Large intestine (tissue), 3 donors: Measurements from ENCODE around the gene SMG5. TPM values are rescaled to one million over a fixed set of nuclear protein-coding genes. Genes with fewer than 3 reads are reported as not detected.

Source experiments
- DNase-seq, 2 donors: peaks; one replicate each; pipeline versions ENCODE4 v3.0.0 to v3.0.0-alpha.2; 2013
- H3K27ac ChIP-seq: one replicate; pipeline ENCODE4 v1.5.1; 2013; ENCODE audit warnings: low read length
- H3K27me3 ChIP-seq: 2 replicates; pipeline ENCODE4 v1.6.1; 2013; ENCODE audit warnings: low read length; ENCODE audit not compliant: control insufficient read depth, insufficient read depth
- H3K36me3 ChIP-seq: 2 replicates; pipeline ENCODE4 v1.6.1; 2013; ENCODE audit warnings: low read length; ENCODE audit not compliant: control insufficient read depth, insufficient read depth
- H3K4me1 ChIP-seq: one replicate; pipeline ENCODE4 v1.6.1; 2013; ENCODE audit warnings: low read length; ENCODE audit not compliant: control insufficient read depth, insufficient read depth
- H3K4me3 ChIP-seq: one replicate; pipeline ENCODE4 v1.5.1; 2013; ENCODE audit warnings: low read length
- H3K9me3 ChIP-seq: one replicate; pipeline ENCODE4 v1.6.1; 2013; ENCODE audit warnings: mild to moderate bottlenecking, low read depth, low read length, moderate library complexity; ENCODE audit not compliant: control insufficient read depth
- WGBS: methylation state at CpG from one replicate; pipeline ENCODE4 v1.1.5; 2013; ENCODE audit warnings: low lambda C conversion rate; ENCODE audit not compliant: insufficient coverage; 5-methylcytosine and 5-hydroxymethylcytosine counted together
- polyA plus RNA-seq: library from polyadenylated mRNA; unstranded; fragments of 120-200 nt; gene quantifications from one replicate; pipeline ENCODE4 v1.2.1, GENCODE V29; 2013

SMG5 gene
- polyA plus RNA-seq, 1 donor: 57.3 TPM

DNA sequence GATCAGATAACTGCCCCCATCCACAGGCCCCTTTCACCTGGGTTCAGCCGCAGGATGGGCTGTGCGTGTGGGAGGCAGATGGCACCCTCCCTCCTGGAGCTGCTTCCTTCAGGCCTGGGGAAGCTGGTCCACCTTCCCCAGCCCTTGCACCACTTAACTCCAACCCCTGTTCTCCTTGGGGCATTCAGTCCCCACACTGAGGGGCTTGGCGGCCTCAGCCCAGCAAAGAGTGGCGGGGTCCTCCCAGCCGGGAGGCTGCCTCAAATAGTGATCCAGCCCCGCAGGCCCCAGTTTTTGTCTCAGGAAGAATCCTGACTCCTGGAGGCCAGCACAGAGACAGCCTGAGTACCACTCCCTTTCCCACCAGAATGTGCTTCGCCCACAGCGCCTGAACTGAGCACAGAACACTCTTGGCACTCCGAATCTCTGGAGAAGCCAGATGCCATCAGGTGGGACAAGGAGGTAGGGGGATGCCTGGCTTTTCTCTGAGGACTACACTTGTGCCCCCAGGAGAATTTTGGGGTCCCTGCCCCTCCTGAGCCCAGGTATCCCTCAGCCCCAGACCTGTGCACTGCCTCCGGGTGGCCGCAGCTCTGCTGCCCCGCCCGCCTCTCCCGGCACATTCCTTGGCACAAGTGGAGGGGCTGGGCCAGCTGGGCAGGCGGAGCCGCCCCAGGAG is 35.7 kb downstream of the SMG5 start:
- no CpG with 5 or more reads among the region's 16 CpGs for WGBS
- no peaks in the 10 kb centered on the region for H3K9me3 ChIP-seq
- peaks cover 40% of the 10 kb centered on the region for H3K36me3 ChIP-seq
- H3K27me3 ChIP-seq: peaks cover 20% of the 10 kb centered on the region
- no peak for DNase-seq
- H3K4me1 ChIP-seq: peaks cover 4% of the 10 kb centered on the region
- H3K4me3 ChIP-seq: no peak overlapping the region
- no peak overlapping the region for H3K27ac ChIP-seq

DNA sequence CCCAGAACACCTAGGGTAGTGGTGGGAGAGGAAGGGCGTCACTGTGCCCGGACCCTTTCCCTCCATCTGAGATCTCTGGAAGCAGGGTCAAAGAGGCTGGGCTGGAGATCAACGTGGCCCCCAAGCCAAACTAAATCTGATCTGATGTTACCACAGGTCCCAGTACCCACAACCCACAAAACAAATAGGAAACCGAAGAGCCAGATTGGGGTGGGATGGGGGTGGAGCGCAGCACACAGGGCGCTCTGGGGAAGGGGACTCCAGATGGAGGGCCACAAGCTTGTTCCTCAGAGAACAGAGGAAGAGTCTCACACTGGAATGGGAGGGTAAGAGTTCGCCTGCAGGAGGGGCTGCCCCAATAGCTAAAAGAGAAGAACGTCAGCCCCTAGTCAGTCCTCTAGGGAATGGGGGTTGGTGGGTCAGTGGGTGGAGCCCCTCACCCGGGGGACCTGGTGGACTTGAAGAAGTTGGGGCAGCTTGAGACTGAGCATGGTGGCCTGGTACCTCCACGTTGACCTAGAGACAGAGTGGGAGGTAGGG is 36.3 kb downstream of the SMG5 start:
- Histone ChIP-seq H3K4me1 (peaks cover 4% of the 10 kb centered on the region), H3K27me3 (peaks cover 20% of the 10 kb centered on the region), H3K36me3 (peaks cover 39% of the 10 kb centered on the region), H3K27ac (no peak overlapping the region), H3K9me3 (no peaks in the 10 kb centered on the region), H3K4me3 (no peak overlapping the region)
- no peak for DNase-seq
- WGBS: no CpG with 5 or more reads among the region's 10 CpGs

DNA sequence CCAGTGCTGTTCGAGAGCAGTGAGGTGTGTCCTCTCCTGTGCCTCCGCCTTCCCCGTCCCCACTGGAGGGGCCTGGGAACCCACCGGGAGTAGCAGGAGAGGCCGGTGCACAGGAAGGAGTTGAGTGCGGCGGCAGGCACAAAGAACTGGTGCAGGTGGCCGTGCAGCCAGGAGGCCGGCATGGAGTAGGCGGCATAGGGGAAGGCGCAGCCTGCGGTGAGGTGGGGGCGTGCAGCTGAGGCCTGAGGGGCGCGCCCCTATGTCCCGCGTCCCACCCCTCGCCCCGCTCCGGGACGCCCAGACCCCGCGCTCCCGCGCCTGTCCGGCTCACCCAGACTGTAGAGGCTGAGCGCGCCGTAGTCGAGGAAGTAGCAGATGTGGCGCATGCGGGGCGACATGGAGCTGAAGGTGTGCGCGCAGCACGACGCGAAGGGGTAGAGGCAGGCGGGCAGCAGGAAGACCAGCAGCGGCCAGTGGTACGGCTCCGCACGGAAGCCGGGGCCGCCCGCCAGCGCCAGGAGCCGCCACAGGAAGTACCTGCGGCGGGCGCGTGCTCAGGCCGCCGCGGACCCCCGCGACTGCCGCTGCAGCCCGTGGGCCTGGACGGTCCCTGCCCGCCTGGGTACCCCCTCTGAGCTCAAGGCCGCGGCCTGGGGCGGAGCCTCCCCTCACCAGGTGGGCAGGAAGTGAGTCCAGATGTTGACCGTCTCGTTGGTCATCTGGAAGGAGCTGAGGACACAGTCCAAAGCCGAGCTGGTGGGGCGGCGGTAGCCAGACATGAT is 37.0 kb downstream of the SMG5 start:
- H3K4me1 ChIP-seq: peaks cover 4% of the 10 kb centered on the region
- H3K27me3 ChIP-seq: peaks cover 20% of the 10 kb centered on the region
- H3K27ac ChIP-seq: no peak overlapping the region
- DNase-seq: peak; percentile 25 to 58
- peak overlapping the region; percentile 21 for H3K4me3 ChIP-seq
- no CpG with 5 or more reads among the region's 69 CpGs for WGBS
- H3K36me3 ChIP-seq: peaks cover 39% of the 10 kb centered on the region
- no peaks in the 10 kb centered on the region for H3K9me3 ChIP-seq

DNA sequence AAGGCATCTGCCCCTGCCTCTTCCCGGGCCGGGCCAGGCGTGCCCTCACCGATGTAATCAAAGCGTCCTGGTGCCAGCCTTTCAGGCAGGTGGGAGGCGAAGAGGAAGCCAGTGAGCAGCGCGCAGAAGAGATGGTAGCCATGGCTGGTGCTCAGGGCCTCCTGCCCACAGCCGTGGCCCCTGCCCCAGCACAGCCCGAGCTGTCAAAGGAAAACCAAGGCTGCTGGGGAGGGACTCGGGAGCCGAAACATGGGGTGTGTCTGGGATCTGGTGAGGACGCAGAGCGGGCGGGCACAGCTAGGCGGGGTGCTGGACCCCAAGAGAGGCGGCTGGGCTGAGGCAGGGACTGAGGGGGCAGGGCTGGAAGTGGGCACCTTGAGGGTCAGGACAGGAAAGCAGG is 37.9 kb downstream of the SMG5 start:
- no CpG with 5 or more reads among the region's 17 CpGs for WGBS
- Histone ChIP-seq H3K36me3 (peaks cover 35% of the 10 kb centered on the region), H3K4me1 (peaks cover 4% of the 10 kb centered on the region), H3K9me3 (no peaks in the 10 kb centered on the region), H3K27ac (no peak overlapping the region), H3K4me3 (no peak overlapping the region), H3K27me3 (peaks cover 20% of the 10 kb centered on the region)
- no peak for DNase-seq

DNA sequence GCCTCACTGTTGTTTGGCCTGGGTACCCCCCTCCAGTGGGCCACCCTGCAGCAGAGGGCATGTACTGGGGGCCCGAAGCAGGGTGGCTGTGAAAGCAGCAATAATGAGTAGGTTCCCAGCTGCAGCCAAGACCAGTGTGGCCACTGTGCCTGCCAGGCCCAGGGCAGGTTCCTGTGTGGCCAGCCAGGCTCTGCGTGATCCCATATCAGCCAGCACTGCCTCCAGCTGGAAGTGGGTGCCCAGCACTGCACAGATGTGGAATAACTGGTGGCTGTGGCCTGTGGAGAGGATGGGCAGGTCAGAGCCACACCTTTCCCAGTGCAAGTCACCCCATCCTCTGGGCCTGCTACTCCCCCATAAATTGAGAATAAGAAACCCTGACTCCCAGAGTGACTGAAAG is 38.5 kb downstream of the SMG5 start:
- no peak overlapping the region for H3K27ac ChIP-seq
- H3K4me3 ChIP-seq: no peak overlapping the region
- WGBS: no CpG with 5 or more reads among the region's 2 CpGs
- no peaks in the 10 kb centered on the region for H3K9me3 ChIP-seq
- peaks cover 20% of the 10 kb centered on the region for H3K27me3 ChIP-seq
- H3K4me1 ChIP-seq: peaks cover 4% of the 10 kb centered on the region
- peaks cover 35% of the 10 kb centered on the region for H3K36me3 ChIP-seq
- DNase-seq: no peak

DNA sequence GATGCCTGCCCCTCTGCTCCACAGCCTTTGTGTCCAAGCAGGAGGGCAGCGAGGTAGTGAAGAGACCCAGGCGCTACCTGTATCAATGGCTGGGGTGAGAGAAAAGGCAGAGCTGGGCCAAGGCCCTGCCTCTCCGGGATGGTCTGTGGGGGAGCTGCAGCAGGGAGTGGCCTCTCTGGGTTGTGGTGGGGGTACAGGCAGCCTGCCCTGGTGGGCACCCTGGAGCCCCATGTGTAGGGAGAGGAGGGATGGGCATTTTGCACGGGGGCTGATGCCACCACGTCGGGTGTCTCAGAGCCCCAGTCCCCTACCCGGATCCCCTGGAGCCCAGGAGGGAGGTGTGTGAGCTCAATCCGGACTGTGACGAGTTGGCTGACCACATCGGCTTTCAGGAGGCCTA is 39.9 kb downstream of the SMG5 start:
- WGBS: no CpG with 5 or more reads among the region's 10 CpGs
- peaks cover 20% of the 10 kb centered on the region for H3K27me3 ChIP-seq
- H3K4me3 ChIP-seq: no peak overlapping the region
- peaks cover 47% of the 10 kb centered on the region for H3K36me3 ChIP-seq
- no peak overlapping the region for H3K27ac ChIP-seq
- no peaks in the 10 kb centered on the region for H3K9me3 ChIP-seq
- DNase-seq: no peak
- H3K4me1 ChIP-seq: peaks cover 4% of the 10 kb centered on the region

DNA sequence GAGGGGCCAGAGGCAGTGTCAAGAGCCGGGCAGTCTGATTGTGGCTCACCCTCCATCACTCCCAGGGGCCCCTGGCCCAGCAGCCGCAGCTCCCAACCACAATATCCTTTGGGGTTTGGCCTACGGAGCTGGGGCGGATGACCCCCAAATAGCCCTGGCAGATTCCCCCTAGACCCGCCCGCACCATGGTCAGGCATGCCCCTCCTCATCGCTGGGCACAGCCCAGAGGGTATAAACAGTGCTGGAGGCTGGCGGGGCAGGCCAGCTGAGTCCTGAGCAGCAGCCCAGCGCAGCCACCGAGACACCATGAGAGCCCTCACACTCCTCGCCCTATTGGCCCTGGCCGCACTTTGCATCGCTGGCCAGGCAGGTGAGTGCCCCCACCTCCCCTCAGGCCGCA is 40.7 kb downstream of the SMG5 start, which contains the start of gene BGLAP:
TSS of gene BGLAP (plus strand) at position 259 of the 400 bp plus-strand sequence. CDS start at position 307, 48 bp downstream.
- no peak for DNase-seq
- Histone ChIP-seq H3K4me1 (peaks cover 4% of the 10 kb centered on the region), H3K27ac (no peak within 1 kb of the TSS), H3K36me3 (peaks cover 54% of the 10 kb centered on the region), H3K4me3 (no peak within 1 kb of the TSS), H3K9me3 (no peaks in the 10 kb centered on the region), H3K27me3 (peaks cover 20% of the 10 kb centered on the region)
- WGBS: no CpG with 5 or more reads among the region's 14 CpGs

DNA sequence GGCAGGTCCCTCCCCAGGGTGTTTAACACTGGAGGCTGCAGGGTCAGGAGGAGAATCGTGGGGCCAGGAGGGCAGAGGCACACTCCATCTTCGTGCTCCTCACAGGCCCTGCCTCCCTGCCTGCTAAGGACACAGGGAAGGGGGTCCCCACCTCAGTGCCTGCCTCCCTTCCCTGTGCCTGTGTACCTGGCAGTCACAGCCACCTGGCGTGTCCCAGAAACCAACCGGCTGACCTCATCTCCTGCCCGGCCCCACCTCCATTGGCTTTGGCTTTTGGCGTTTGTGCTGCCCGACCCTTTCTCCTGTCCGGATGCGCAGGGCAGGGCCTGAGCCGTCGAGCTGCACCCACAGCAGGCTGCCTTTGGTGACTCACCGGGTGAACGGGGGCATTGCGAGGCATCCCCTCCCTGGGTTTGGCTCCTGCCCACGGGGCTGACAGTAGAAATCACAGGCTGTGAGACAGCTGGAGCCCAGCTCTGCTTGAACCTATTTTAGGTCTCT is 41.3 kb downstream of the SMG5 start:
- Histone ChIP-seq H3K27ac (no peak overlapping the region), H3K9me3 (no peaks in the 10 kb centered on the region), H3K36me3 (peaks cover 60% of the 10 kb centered on the region), H3K27me3 (peaks cover 20% of the 10 kb centered on the region), H3K4me1 (peaks cover 4% of the 10 kb centered on the region), H3K4me3 (no peak overlapping the region)
- no CpG with 5 or more reads among the region's 15 CpGs for WGBS
- no peak for DNase-seq

DNA sequence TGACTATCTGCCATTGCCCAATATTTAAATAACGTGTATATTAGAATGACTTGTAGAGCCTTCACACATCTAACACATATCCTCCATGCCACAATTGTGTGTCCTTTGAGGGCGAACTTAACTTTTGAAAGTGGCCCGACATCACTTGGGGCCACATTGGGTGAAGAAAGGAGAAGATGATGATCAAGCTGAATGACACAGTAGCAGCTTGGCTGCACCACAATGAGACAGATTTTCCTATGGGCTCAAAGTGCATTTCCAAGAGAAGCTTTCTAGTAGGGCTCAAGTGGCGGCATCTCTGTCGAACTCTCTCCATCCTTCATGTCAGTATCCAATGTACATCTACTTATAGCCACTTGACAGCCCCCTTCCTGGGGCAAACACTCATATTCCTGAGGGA is 44.4 kb downstream of the SMG5 start:
- H3K36me3 ChIP-seq: peaks cover 78% of the 10 kb centered on the region
- H3K27ac ChIP-seq: no peak overlapping the region
- no CpG with 5 or more reads among the region's 5 CpGs for WGBS
- no peaks in the 10 kb centered on the region for H3K27me3 ChIP-seq
- H3K4me1 ChIP-seq: peaks cover 2% of the 10 kb centered on the region
- H3K4me3 ChIP-seq: no peak overlapping the region
- no peak for DNase-seq
- H3K9me3 ChIP-seq: no peaks in the 10 kb centered on the region

DNA sequence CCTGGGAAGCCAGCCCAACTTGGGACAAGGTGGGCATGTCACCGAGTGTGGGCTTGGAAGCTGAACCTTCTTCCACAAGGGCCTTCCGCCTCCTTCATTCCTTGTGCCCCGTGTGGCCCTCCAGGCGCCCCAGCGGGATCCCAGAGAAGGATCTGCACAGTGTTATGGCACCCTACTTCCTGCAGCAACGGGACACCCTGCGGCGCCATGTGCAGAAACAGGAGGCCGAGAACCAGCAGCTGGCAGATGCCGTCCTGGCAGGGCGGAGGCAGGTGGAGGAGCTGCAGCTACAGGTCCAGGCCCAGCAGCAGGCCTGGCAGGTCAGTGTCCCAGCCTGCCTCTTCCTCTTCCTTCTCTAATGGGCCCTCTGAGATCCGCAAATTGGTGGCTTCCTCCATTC is 46.5 kb downstream of the SMG5 start:
- Histone ChIP-seq H3K27me3 (no peaks in the 10 kb centered on the region), H3K4me1 (peaks cover 3% of the 10 kb centered on the region), H3K9me3 (no peaks in the 10 kb centered on the region), H3K4me3 (no peak overlapping the region), H3K27ac (no peak overlapping the region), H3K36me3 (peaks cover 71% of the 10 kb centered on the region)
- DNase-seq: no peak
- WGBS: no CpG with 5 or more reads among the region's 12 CpGs
